HEK293T (cell line): ENCODE measurements around the gene DNAH17.
"Not testable (repeated sequence)": the region's sequence is repeated elsewhere in the genome, so short reads cannot be mapped to it uniquely, and the experiment has no call there.

Experiments used
- ARNT ChIP-seq: fragments of 450-650 bp; IDR thresholded peaks from 2 replicates; pipeline ENCODE4 v1.6.1; 2017; ENCODE audit warnings: mild to moderate bottlenecking
- BHLHE40 ChIP-seq: fragments of 450-650 bp; IDR thresholded peaks from 2 replicates; pipeline ENCODE4 v1.6.1; 2016; ENCODE audit warnings: mild to moderate bottlenecking, moderate library complexity, borderline replicate concordance
- ELF4 ChIP-seq: fragments of 450-650 bp; IDR thresholded peaks from 2 replicates; pipeline ENCODE4 v1.6.1; 2017; ENCODE audit warnings: antibody characterized with exemption
- FOXA1 ChIP-seq: fragments of 450-650 bp; IDR thresholded peaks from 2 replicates; pipeline ENCODE4 v1.6.1; 2016; ENCODE audit warnings: mild to moderate bottlenecking
- FOXK2 ChIP-seq: fragments of 450-650 bp; IDR thresholded peaks from 2 replicates; pipeline ENCODE4 v1.6.1; 2016; ENCODE audit warnings: mild to moderate bottlenecking
- FOXM1 ChIP-seq: fragments of 450-650 bp; IDR thresholded peaks from 2 replicates; pipeline ENCODE4 v1.6.1; 2017; ENCODE audit warnings: mild to moderate bottlenecking, borderline replicate concordance
- HDGF ChIP-seq: fragments of 450-650 bp; IDR thresholded peaks from 2 replicates; pipeline ENCODE4 v1.6.1; 2017; ENCODE audit warnings: antibody characterized with exemption, borderline replicate concordance
- L3MBTL2 ChIP-seq: fragments of 450-650 bp; conservative IDR thresholded peaks from 2 replicates; pipeline ENCODE4 v1.6.1; 2016; ENCODE audit warnings: mild to moderate bottlenecking
- LEF1 ChIP-seq: fragments of 450-650 bp; IDR thresholded peaks from 2 replicates; pipeline ENCODE4 v1.6.1; 2017; ENCODE audit warnings: mild to moderate bottlenecking, borderline replicate concordance
- SP1 ChIP-seq: fragments of 450-650 bp; IDR thresholded peaks from 2 replicates; pipeline ENCODE4 v1.6.1; 2017
- SUZ12 ChIP-seq: fragments of 450-650 bp; IDR thresholded peaks from 2 replicates; pipeline ENCODE4 v1.6.1; 2016; ENCODE audit warnings: mild to moderate bottlenecking
- TARDBP ChIP-seq: fragments of 450-650 bp; IDR thresholded peaks from 2 replicates; pipeline ENCODE4 v1.6.1; 2016
- ZNF384 ChIP-seq: fragments of 450-650 bp; IDR thresholded peaks from 2 replicates; pipeline ENCODE4 v1.6.1; 2016
- TF ChIP-seq, protein P1 (sequence below): fragments of 450-650 bp; IDR thresholded peaks from 2 replicates; pipeline ENCODE4 v1.6.1; 2016

DNA sequence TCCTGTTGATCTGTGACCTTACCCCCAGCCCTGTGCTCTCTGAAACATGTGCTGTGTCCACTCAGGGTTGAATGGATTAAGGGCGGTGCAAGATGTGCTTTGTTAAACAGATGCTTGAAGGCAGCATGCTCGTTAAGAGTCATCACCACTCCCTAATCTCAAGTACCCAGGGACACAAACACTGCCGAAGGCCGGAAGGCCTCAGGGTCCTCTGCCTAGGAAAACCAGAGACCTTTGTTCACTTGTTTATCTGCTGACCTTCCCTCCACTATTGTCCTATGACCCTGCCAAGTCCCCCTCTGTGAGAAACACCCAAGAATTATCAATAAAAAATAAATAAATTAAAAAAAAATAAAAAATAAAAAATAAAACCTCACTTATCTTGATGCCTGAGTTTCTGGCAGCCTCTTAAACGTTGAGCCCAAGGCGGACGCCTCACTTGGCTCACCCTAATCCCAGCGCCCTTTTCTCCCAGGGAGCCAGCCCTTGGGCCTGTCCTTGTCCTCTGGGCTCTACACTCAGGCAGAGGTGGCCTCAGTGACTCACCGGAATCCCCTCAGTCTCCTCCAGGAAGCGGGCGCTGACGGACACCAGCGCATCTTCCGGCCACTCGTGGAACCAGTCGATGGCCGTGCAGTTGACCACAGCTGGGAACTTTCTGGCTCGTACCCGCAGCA lies 110.9 kb downstream of the DNAH17 start:
- not testable (repeated sequence) for TF ChIP-seq L3MBTL2, FOXK2, HDGF, ARNT, SUZ12, FOXM1, ELF4, ZNF384, BHLHE40, SP1, TARDBP, FOXA1, LEF1
- TF ChIP-seq, protein P1, sequence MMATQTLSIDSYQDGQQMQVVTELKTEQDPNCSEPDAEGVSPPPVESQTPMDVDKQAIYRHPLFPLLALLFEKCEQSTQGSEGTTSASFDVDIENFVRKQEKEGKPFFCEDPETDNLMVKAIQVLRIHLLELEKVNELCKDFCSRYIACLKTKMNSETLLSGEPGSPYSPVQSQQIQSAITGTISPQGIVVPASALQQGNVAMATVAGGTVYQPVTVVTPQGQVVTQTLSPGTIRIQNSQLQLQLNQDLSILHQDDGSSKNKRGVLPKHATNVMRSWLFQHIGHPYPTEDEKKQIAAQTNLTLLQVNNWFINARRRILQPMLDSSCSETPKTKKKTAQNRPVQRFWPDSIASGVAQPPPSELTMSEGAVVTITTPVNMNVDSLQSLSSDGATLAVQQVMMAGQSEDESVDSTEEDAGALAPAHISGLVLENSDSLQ: not testable (repeated sequence)
